Rectal smooth muscle tissue (tissue), 1 donor: ENCODE measurements around the gene CDCP2.

Source experiments
- H3K27ac ChIP-seq: one replicate; pipeline ENCODE4 v1.7.0; 2013; ENCODE audit warnings: low read depth, low read length, inconsistent platforms
- H3K27me3 ChIP-seq: one replicate; pipeline ENCODE4 v1.7.0; 2013; ENCODE audit warnings: low read length; ENCODE audit not compliant: control insufficient read depth, insufficient read depth
- H3K36me3 ChIP-seq: one replicate; pipeline ENCODE4 v1.7.0; 2013; ENCODE audit warnings: low read length; ENCODE audit not compliant: control insufficient read depth, insufficient read depth
- H3K4me1 ChIP-seq: one replicate; pipeline ENCODE4 v1.7.0; 2013; ENCODE audit warnings: low read length; ENCODE audit not compliant: control insufficient read depth, insufficient read depth
- H3K4me3 ChIP-seq: one replicate; pipeline ENCODE4 v1.7.0; 2013; ENCODE audit warnings: low read length
- H3K9ac ChIP-seq: one replicate; pipeline ENCODE4 v1.7.0; 2013; ENCODE audit warnings: low read length

CDCP2 gene

DNA sequence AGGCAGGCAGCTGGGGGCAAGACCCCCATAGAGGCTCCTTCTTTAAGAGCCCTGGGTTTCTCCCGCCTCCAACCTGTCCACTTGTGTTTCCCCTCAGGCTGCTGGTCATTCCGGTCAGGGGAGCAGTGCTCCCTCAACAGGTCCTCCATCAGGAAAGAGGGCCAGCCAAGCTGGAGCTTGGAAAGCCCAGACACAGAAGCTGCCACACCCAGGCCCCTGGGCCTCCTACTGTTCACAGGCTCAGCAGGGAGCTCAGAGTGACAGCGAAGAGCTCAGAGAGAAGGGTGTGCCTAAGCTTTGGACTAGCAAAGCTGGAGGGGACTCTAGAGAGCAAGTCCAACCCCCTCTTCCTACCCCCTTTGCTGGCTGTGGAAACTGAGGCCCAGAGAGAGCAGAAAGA lies 10.3 kb upstream of the CDCP2 start:
- Histone ChIP-seq H3K4me1 (no peaks in the 10 kb centered on the region), H3K9ac (no peak overlapping the region), H3K36me3 (no peaks in the 10 kb centered on the region), H3K4me3 (no peak overlapping the region), H3K27me3 (no peaks in the 10 kb centered on the region), H3K27ac (no peak overlapping the region)

DNA sequence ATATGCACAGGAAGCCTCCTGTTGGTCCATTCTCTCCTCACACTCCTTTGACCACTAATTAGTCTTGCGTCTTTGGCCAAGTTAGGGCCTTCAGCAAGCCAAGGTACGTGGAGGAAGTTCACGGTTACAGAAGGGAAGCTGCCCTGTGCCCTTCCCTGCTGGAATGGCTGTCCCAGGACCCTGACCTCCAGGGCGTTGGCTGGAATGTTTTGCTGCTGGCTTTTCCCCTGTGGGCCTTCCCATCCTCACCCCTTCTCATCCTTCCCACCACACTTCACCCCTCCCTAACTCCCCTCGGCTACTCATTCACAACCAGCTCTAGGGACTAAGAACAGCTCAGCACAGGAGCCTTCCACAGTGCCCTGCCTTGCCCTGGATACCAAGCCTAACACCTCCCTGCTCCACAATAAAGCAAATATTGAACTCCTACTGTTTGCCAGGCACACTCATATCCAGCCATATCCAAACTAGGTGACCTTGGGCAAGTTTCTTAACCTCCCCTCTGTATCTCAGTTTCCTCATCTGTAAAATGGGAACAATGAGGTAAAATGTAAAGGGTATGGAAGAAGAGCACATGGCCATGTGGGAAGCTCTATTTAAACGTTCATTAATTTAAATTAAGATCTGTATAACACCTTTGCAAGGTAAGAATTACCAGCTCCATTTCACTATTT lies 8.8 kb upstream of the CDCP2 start:
- Histone ChIP-seq H3K36me3 (no peaks in the 10 kb centered on the region), H3K4me1 (no peaks in the 10 kb centered on the region), H3K27ac (no peak overlapping the region), H3K4me3 (no peak overlapping the region), H3K27me3 (no peaks in the 10 kb centered on the region), H3K9ac (no peak overlapping the region)

DNA sequence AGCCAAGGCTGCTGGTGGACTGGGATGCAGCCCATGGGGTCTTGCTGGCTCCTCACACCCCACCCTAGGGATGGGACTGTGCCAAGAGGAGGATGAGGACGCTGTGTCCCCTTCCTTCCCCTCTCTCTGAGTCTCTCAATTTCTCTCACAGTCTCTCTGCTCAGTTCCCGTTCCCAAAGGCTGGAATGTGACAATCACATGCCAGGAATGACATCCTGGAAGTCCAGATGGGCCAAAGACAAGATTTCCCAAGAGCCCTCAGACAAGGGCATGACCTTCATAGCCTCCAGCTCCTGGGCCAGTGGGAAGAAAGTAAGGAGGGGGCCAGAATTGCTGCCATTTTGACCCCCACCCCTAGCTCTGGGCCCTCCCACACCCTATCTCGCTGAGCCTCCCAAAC lies 7.6 kb upstream of the CDCP2 start:
- Histone ChIP-seq H3K9ac (no peak overlapping the region), H3K36me3 (no peaks in the 10 kb centered on the region), H3K4me1 (no peaks in the 10 kb centered on the region), H3K27me3 (no peaks in the 10 kb centered on the region), H3K4me3 (no peak overlapping the region), H3K27ac (no peak overlapping the region)

DNA sequence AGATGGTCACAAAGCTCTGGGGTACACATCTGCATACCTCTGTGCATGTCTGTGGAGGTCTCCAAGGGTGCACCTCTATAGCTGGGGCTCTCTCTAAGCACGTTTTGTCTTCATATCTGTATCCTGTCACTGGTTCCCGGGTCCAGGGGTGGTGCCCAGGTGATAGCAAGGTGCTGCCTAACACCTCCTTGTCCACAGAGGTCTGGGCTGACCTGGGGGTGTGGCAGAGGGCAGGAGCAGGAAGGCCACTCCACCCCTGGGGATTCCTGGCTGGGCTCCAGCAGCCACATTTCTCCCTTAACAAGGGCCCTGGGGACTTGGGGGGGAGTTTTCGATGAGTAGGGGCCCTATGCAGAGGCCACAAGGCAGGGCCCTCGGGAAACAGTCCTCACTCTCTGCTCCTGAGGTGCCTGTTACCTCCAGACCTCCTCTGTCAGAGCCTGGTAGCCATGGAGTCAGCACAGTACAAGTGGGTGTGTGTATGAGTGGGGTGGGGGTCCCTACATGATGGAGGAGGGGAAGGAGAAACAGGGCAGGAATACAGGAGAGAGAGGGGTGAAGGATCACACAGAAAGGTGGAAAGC lies 7.0 kb upstream of the CDCP2 start:
- H3K4me1 ChIP-seq: no peaks in the 10 kb centered on the region
- H3K27me3 ChIP-seq: no peaks in the 10 kb centered on the region
- no peak overlapping the region for H3K9ac ChIP-seq
- no peak overlapping the region for H3K4me3 ChIP-seq
- H3K36me3 ChIP-seq: no peaks in the 10 kb centered on the region
- H3K27ac ChIP-seq: no peak overlapping the region

DNA sequence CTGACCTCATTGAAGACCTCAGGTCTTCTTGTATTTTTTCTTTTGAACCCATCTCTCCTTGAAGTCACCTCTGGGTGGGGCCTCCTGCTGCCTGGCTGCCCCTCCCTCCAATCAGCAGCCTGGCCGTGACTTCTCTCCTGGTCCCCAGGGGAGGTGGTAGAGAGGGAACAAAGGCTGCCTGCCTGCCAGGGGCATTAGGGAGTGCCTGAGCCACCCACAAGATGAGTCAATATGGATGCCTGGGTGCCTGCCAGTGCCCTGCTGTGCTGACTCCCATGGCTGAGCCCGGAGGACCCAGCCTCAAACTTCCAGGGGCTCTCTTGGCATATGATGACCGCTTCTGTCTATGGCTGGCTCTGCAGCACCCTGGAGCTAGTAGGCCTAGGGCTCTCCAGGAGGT lies 5.3 kb upstream of the CDCP2 start:
- Histone ChIP-seq H3K36me3 (no peaks in the 10 kb centered on the region), H3K9ac (no peak overlapping the region), H3K4me3 (no peak overlapping the region), H3K4me1 (no peaks in the 10 kb centered on the region), H3K27ac (no peak overlapping the region), H3K27me3 (no peaks in the 10 kb centered on the region)

DNA sequence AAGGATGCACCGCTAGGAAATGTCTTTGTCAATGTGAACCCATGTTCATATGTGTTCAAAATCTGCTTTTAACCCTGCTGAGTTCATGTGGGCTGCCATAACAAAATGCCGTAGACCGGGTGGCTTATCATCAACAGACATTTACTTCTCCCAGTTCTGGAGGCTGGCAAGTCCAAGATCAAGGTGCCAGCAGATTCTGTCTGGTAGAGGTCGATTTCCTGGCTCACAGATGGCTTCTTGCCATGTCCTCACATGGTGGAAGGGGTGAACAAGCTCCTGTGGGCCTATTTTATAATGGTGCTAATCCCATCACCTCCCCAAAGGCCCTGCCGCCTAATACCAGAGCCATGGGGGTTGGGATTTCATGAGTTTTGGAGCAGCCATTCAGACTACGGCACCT lies 4.6 kb upstream of the CDCP2 start:
- Histone ChIP-seq H3K27ac (no peak overlapping the region), H3K9ac (no peak overlapping the region)

DNA sequence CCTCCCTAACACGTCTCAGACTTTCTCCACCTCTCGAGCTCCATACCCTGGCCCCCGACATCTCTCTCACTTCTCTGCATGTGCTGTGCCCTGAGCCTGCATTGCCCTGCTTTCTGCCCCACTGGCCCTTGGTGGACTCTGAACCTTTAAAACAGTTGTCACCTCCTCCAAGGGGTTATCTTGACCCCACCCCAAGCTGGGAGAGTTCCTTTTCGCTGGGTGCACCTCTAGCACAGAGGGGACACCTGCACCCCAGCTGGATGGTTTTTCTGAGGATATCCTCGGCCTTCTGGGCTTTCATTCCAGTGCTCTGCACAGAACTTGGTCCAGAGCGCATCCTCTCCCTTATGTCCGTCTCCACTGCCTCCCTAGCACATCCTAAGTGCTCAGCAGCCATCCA lies 4.2 kb upstream of the CDCP2 start:
- Histone ChIP-seq H3K36me3 (no peaks in the 10 kb centered on the region), H3K4me1 (no peaks in the 10 kb centered on the region), H3K27ac (no peak overlapping the region), H3K27me3 (no peaks in the 10 kb centered on the region), H3K9ac (no peak overlapping the region), H3K4me3 (no peak overlapping the region)

More for the DNA sequence above, 4.6 kb upstream of the CDCP2 start:
- no peaks in the 10 kb centered on the region for H3K36me3 ChIP-seq
- H3K27me3 ChIP-seq: no peaks in the 10 kb centered on the region
- no peaks in the 10 kb centered on the region for H3K4me1 ChIP-seq
- no peak overlapping the region for H3K4me3 ChIP-seq

DNA sequence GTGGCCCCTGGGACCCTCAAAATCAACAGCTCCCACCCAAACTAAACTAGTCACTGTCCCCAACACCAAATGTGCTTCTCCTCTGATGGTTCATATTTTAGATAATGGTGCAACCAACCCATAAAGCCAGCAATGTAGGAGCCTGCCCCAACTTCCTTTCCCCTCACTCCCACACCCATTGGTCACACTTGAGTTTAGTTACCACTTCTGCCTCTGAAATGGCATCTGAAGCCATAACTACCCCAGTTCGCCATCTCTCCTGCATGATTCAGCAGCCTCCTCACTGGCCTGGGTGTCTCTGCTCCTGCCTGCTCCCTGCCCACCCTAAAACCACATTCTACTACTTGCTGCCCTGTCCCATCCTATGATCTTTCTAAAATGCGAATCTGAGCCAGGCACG lies 3.4 kb upstream of the CDCP2 start:
- Histone ChIP-seq H3K4me1 (no peaks in the 10 kb centered on the region), H3K27ac (no peak overlapping the region), H3K27me3 (no peaks in the 10 kb centered on the region), H3K36me3 (no peaks in the 10 kb centered on the region), H3K4me3 (no peak overlapping the region), H3K9ac (no peak overlapping the region)

DNA sequence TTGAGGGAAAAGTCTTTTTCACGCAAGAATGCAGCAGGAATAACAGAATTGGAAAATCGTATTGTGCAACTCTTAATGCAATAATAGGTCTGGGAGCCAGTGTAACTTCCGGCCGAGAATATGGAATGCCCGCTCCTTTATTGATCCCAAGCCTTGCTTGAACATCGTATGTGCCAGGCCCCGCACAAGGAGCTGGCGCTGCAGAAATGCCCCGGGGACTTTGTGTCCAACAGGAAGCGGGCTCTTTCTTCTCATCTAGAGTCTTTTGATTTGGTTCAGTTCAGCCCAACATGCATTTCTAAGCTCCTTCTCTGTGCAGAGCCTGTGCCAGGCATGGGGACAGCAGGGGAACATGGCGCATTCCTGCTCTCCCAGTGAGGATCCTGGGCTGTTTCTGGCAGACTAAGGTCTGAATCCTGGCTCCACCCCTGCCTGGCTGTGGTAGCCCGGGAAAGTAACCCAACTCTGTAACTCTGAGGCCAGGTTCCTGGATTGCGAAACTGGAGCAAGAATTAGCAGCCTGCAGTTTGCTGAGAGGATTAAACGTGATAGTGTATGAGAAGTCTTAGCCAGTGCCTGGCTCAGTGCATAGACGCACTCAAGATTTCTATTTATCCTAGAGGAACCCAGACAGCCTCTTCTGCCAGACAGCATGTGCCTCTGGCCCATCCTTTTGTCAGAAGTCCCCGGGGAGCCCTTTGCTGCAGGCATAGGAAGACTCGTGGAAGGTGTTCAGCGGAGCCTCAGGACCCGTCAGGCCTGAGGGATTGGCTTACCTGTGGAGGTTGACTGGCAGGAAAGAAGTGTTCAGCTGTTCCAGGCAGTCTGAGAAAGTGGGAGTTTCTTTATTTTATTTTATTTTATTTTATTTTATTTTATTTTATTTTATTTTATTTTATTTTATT lies 987 bp upstream of the CDCP2 start:
- Histone ChIP-seq H3K4me1 (no peaks in the 10 kb centered on the region), H3K36me3 (no peaks in the 10 kb centered on the region), H3K9ac (no peak overlapping the region), H3K27ac (no peak overlapping the region), H3K4me3 (no peak overlapping the region), H3K27me3 (no peaks in the 10 kb centered on the region)

DNA sequence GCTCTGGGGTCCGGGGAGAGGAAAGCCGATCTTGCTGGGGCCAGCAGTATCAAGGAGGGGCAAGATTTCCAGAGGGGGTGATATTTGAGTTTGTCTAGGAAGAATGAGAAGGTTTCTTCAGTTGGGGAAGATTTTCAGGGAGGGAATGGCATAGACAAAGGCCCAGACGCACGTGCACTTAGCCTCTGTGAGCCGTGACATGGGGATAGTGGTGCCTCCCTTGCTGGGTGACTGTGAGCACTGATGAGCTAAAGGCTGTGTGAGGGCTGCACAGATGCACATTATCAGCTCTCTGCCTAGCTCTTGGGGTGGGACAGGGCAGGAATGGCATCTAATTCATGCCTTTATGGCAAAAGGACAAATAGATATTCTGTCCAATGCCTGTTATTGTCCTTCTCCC lies 1.8 kb downstream of the CDCP2 start:
- Histone ChIP-seq H3K4me3 (no peak overlapping the region), H3K36me3 (no peaks in the 10 kb centered on the region), H3K9ac (no peak overlapping the region), H3K27me3 (no peaks in the 10 kb centered on the region), H3K4me1 (no peaks in the 10 kb centered on the region), H3K27ac (no peak overlapping the region)

DNA sequence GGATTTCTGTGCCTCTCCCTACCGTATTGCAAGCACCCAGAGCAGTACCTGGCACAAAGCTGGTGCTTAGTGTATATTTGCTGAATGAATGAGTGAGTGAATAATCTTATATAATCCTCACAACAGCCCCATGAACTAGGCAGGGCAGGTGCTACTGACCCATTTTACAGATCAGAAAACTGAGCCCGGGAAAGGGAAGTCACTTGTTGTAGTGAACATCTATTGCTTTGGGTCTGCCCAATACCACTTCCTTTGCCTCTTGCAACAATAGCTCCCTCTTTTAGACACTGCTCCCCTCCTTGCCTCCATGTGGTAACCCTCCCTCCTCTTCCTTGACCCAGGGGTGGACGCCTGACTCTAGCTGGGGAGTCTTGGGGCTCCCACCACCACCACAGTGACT lies 3.1 kb downstream of the CDCP2 start:
- Histone ChIP-seq H3K9ac (no peak overlapping the region), H3K27ac (no peak overlapping the region), H3K27me3 (no peaks in the 10 kb centered on the region)

DNA sequence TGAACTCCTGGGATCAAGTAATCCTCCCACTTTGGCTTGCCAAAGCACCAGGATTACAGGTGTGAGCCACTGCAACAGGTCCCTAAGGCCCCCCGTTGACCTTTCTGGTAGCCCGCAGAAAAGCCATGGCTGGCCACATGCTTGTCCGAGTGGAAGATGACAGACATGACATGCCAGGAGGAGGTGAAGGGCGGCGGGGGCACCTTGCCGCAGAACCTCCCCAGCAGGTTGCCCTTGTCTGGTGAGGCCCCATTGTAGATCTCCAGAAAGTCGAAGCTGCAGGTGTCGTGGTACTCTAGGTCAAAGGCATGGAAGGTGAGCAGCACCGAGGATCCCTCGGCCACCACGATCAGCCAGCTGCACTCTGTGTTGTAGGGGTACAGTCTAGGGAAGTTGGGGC lies 8.4 kb downstream of the CDCP2 start:
- H3K9ac ChIP-seq: no peak overlapping the region
- no peaks in the 10 kb centered on the region for H3K4me1 ChIP-seq
- H3K27me3 ChIP-seq: no peaks in the 10 kb centered on the region
- H3K27ac ChIP-seq: no peak overlapping the region
- no peak overlapping the region for H3K4me3 ChIP-seq
- no peaks in the 10 kb centered on the region for H3K36me3 ChIP-seq

More for the DNA sequence above, 3.1 kb downstream of the CDCP2 start:
- Histone ChIP-seq H3K4me1 (no peaks in the 10 kb centered on the region), H3K36me3 (no peaks in the 10 kb centered on the region), H3K4me3 (no peak overlapping the region)
